ENCODE data around the gene SACM1L.

SACM1L gene

GRCh38 chr3:45688882-45689786 is at the start of gene SACM1L:
Gene SACM1L, plus strand, starts transcription at chr3:45689396. Its CDS starts 70 bp downstream, at chr3:45689466.
- TF ChIP-seq CTCF (IDR thresholded peaks at IDR 0.05; ENCODE audit: low read depth, low read length), result no peak
- DNase-seq (ENCODE audit: extremely low read depth, low read depth), result peak; percentile 97

GRCh38 chr3:45640091-45640507 is 49.1 kb upstream of the SACM1L start:
- no peak for TF ChIP-seq CTCF (IDR thresholded peaks at IDR 0.05; ENCODE audit: low read depth, low read length)
- no peak for DNase-seq (ENCODE audit: extremely low read depth, low read depth)

- DNase-seq (ENCODE audit: extremely low read depth, low read depth), result no peak
Measured at GRCh38 chr3:45640724-45641361, 48.4 kb upstream of the SACM1L start.

GRCh38 chr3:45641756-45642155 is 47.4 kb upstream of the SACM1L start:
- no peak for DNase-seq (ENCODE audit: extremely low read depth, low read depth)
- no peak for TF ChIP-seq CTCF (IDR thresholded peaks at IDR 0.05; ENCODE audit: low read depth, low read length)

More at GRCh38 chr3:45640724-45641361, 48.4 kb upstream of the SACM1L start:
- no peak for TF ChIP-seq CTCF (IDR thresholded peaks at IDR 0.05; ENCODE audit: low read depth, low read length)

- TF ChIP-seq CTCF (IDR thresholded peaks at IDR 0.05; ENCODE audit: low read depth, low read length), result no peak
Measured at GRCh38 chr3:45642731-45643152, 46.5 kb upstream of the SACM1L start.

GRCh38 chr3:45644063-45644790 is 45.0 kb upstream of the SACM1L start:
- TF ChIP-seq CTCF (IDR thresholded peaks at IDR 0.05; ENCODE audit: low read depth, low read length), result no peak
- peak; percentile 71 for DNase-seq (ENCODE audit: extremely low read depth, low read depth)

More at GRCh38 chr3:45642731-45643152, 46.5 kb upstream of the SACM1L start:
- no peak for DNase-seq (ENCODE audit: extremely low read depth, low read depth)
